ENCODE measurements around the gene USP3. TPM values are rescaled to one million over a fixed set of nuclear protein-coding genes. Genes with fewer than 3 reads are reported as not detected.

USP3 gene
- total and polyA plus RNA-seq, 9 of the 15 experiments (the other 6 are each of a cell fraction or from before 2014, with no cell fraction given), result 17.3 to 54.3 (median 34.8) TPM

DNA sequence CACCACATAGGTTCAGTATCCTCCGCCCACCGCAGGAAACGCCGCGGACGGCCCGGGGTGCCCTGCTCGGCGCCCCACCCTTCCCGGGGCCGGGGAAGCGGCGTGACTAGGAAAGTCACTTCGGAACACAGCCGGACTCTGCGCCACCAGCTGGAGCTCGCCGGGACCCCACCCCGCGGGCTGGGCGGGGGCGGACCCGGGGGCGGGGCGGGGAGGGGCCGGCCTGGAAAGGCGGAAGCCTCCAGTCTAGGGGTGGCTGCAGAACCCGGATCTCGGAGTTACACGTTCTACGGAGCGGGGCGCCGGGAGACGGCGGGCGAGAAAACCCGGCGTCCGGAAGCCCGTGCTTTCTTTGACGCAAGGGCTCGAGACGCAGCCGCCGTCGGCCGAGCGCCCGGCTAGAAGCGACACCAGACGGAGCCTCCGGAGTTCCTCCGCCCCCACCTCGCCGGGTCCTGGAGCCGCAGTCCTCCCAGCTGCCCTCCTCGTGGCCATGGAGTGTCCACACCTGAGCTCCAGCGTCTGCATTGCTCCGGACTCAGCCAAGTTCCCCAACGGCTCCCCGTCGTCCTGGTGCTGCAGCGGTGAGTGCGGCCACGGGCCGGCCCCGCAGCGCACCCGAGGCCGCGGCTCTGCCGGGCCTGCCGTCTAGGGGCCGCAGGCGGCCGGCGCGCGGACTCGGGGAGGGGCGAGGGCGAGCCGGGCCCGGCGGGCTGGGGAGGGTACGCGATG is at the start of gene USP3 (continued):
- TF ChIP-seq SAFB (IDR thresholded peaks at IDR 0.05; ENCODE audit: borderline replicate concordance, low read depth, low read length) (peak; percentile 42; the same call in 1 of the 2 replicates), PCBP1 (IDR thresholded peaks at IDR 0.05; ENCODE audit: low read depth, low read length, poor library complexity, severe bottlenecking) (peak; percentile 72), ETS2 (tag; IDR thresholded peaks at IDR 0.05; ENCODE audit: borderline replicate concordance, poor library complexity, severe bottlenecking) (no peak), PHF21A (IDR thresholded peaks at IDR 0.05; ENCODE audit: borderline replicate concordance, low read depth) (peak; percentile 69; the same call in 1 of the 2 replicates), FOXP1 (CRISPR knock-in tag; IDR thresholded peaks at IDR 0.05) (peak; percentile 48), SIN3B (IDR thresholded peaks at IDR 0.05; ENCODE audit: low read depth) (no peak), HSF4 (CRISPR knock-in tag; IDR thresholded peaks at IDR 0.05; ENCODE audit: borderline replicate concordance) (no peak), RBM15 (IDR thresholded peaks at IDR 0.05; ENCODE audit: insufficient read depth, low read length) (no peak), EP300 (IDR thresholded peaks at IDR 0.05; ENCODE audit: low read length) (peak; percentile 68; the same call in 1 of the 2 replicates), KAT7 (CRISPR knock-in tag; IDR thresholded peaks at IDR 0.05; ENCODE audit: borderline replicate concordance) (no peak; the same call in 1 of the 2 replicates), NFIC (IDR thresholded peaks at IDR 0.05) (peak; percentile 87)
- TF ChIP-seq, protein P1, sequence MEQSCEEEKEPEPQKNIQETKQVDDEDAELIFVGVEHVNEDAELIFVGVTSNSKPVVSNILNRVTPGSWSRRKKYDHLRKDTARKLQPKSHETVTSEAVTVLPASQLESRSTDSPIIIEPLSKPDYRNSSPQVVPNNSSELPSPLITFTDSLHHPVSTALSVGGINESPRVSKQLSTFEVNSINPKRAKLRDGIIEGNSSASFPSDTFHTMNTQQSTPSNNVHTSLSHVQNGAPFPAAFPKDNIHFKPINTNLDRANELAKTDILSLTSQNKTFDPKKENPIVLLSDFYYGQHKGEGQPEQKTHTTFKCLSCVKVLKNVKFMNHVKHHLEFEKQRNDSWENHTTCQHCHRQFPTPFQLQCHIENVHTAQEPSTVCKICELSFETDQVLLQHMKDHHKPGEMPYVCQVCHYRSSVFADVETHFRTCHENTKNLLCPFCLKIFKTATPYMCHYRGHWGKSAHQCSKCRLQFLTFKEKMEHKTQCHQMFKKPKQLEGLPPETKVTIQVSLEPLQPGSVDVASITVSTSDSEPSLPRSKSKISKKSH (CRISPR knock-in tag; IDR thresholded peaks at IDR 0.05), result no peak
- TF ChIP-seq, protein P2, sequence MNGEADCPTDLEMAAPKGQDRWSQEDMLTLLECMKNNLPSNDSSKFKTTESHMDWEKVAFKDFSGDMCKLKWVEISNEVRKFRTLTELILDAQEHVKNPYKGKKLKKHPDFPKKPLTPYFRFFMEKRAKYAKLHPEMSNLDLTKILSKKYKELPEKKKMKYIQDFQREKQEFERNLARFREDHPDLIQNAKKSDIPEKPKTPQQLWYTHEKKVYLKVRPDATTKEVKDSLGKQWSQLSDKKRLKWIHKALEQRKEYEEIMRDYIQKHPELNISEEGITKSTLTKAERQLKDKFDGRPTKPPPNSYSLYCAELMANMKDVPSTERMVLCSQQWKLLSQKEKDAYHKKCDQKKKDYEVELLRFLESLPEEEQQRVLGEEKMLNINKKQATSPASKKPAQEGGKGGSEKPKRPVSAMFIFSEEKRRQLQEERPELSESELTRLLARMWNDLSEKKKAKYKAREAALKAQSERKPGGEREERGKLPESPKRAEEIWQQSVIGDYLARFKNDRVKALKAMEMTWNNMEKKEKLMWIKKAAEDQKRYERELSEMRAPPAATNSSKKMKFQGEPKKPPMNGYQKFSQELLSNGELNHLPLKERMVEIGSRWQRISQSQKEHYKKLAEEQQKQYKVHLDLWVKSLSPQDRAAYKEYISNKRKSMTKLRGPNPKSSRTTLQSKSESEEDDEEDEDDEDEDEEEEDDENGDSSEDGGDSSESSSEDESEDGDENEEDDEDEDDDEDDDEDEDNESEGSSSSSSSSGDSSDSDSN (IDR thresholded peaks at IDR 0.05; ENCODE audit: borderline replicate concordance in 1 of 2, low read depth in 2 of 2, low read length in 2 of 2), result peak; percentile 97 to 98
- TF ChIP-seq, protein P3, sequence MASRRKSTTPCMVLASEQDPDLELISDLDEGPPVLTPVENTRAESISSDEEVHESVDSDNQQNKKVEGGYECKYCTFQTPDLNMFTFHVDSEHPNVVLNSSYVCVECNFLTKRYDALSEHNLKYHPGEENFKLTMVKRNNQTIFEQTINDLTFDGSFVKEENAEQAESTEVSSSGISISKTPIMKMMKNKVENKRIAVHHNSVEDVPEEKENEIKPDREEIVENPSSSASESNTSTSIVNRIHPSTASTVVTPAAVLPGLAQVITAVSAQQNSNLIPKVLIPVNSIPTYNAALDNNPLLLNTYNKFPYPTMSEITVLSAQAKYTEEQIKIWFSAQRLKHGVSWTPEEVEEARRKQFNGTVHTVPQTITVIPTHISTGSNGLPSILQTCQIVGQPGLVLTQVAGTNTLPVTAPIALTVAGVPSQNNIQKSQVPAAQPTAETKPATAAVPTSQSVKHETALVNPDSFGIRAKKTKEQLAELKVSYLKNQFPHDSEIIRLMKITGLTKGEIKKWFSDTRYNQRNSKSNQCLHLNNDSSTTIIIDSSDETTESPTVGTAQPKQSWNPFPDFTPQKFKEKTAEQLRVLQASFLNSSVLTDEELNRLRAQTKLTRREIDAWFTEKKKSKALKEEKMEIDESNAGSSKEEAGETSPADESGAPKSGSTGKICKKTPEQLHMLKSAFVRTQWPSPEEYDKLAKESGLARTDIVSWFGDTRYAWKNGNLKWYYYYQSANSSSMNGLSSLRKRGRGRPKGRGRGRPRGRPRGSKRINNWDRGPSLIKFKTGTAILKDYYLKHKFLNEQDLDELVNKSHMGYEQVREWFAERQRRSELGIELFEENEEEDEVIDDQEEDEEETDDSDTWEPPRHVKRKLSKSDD (conservative IDR thresholded peaks at IDR 0.05; ENCODE audit: low read length), result peak; percentile 79
- TF ChIP-seq, protein P4, sequence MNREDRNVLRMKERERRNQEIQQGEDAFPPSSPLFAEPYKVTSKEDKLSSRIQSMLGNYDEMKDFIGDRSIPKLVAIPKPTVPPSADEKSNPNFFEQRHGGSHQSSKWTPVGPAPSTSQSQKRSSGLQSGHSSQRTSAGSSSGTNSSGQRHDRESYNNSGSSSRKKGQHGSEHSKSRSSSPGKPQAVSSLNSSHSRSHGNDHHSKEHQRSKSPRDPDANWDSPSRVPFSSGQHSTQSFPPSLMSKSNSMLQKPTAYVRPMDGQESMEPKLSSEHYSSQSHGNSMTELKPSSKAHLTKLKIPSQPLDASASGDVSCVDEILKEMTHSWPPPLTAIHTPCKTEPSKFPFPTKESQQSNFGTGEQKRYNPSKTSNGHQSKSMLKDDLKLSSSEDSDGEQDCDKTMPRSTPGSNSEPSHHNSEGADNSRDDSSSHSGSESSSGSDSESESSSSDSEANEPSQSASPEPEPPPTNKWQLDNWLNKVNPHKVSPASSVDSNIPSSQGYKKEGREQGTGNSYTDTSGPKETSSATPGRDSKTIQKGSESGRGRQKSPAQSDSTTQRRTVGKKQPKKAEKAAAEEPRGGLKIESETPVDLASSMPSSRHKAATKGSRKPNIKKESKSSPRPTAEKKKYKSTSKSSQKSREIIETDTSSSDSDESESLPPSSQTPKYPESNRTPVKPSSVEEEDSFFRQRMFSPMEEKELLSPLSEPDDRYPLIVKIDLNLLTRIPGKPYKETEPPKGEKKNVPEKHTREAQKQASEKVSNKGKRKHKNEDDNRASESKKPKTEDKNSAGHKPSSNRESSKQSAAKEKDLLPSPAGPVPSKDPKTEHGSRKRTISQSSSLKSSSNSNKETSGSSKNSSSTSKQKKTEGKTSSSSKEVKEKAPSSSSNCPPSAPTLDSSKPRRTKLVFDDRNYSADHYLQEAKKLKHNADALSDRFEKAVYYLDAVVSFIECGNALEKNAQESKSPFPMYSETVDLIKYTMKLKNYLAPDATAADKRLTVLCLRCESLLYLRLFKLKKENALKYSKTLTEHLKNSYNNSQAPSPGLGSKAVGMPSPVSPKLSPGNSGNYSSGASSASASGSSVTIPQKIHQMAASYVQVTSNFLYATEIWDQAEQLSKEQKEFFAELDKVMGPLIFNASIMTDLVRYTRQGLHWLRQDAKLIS (CRISPR knock-in tag; IDR thresholded peaks at IDR 0.05), result no peak

All from K562 (cell line).